ENCODE results near the gene MRPS35.

MRPS35 gene

DNA sequence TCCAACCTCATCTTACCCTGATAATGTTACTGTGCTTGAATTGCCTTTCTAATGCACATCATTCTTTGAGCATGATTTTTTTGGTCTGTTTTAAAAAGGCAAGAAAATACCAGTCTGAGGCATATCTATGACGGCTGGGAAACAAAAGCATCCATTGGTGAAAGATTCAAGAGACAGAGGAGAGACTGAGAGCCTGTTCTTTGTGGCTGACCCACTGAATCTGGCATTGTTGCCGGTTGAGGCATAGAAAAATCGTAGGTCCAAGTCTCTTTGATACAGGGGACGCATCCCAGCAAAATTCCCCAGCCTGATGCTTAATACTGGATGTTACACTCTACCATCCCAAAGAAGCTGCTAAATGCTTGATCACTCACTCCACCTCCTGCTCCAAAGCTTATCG is 66.5 kb downstream of the MRPS35 start:
- no peak for DNase-seq

DNA sequence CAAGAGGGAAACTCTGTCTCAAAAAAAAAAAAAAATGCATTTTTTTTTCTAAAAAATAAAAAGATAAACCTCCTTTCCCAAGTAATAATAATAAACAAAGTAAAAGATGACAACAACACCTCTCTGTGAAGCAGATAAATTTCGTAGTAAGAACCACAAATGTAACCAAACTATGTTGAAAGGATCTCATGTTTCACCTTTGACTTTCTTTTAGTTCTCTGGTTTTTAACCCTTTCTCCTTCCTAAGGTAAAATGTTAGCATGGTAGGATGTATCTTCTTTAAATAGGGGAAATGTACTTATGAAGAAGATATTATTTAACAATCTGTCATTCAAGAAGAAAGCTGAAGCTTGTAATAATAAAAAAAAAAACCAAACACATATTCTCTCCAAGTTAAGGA is 67.6 kb downstream of the MRPS35 start:
- DNase-seq, result no peak

DNA sequence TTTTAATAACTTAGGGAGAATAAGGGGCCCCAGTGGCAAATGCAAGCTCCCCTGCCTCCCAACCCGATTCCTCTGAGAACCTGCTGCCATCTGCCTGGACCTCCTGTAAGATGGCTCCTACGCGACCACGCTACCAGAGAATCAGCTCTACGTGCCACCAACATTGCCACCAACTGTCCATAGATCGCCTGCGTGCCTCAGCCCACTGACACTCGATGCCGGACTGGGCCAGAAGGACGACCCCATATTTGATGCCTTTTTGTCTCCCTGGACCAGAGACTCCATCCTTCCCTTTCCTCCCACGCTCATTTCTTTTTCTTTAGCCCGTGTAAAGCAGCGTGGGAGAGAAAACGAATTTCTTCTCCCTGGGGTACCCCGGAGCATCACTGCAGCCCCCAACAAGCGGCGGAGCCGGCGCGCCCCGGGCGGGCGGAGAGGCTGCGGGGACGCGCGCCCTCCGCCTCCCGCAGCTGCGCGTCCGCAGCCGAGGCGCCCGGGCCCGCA is 68.8 kb downstream of the MRPS35 start:
- peak; percentile 51 for DNase-seq

DNA sequence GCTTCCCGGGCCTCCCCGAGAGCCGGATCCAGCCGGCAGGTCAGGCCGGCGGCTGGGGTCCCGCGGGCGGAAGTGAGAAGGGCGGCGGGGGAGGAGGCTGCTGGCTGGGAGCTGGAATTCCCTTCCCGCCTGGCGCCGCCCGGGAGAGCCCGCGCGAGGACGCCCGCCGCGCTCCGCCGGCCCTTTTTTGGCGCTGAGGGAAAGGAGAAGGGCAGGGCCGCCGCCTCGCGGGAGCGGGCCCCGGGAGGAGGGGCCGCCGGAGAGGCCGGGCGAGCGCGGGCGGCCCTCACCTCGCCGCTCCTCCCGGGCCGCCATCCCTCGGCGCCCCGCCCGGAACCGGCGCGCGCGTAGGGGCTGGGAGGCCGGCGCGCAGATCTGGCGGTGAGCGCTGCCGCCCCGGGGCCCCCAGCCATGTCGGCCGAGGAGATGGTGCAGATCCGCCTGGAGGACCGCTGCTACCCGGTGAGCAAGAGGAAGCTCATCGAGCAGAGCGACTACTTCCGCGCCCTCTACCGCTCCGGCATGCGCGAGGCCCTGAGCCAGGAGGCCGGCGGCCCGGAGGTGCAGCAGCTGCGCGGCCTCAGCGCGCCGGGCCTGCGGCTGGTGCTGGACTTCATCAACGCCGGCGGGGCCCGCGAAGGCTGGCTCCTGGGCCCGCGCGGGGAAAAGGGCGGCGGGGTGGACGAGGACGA is 69.4 kb downstream of the MRPS35 start, which contains the start of the genes KLHL42 and MANSC4:
KLHL42 (plus strand) TSS at position 314 of the 692 bp plus-strand sequence; CDS start at position 412, 98 bp downstream.
MANSC4 (minus strand) TSS at position 317 of the 692 bp plus-strand sequence. CDS start 8,960 bp downstream, outside the sequence.
- DNase-seq, result peak; percentile 45

GRCh38 chr12:27780612-27781408 is 70.2 kb downstream of the MRPS35 start:
- DNase-seq, result peak; percentile 43

DNA sequence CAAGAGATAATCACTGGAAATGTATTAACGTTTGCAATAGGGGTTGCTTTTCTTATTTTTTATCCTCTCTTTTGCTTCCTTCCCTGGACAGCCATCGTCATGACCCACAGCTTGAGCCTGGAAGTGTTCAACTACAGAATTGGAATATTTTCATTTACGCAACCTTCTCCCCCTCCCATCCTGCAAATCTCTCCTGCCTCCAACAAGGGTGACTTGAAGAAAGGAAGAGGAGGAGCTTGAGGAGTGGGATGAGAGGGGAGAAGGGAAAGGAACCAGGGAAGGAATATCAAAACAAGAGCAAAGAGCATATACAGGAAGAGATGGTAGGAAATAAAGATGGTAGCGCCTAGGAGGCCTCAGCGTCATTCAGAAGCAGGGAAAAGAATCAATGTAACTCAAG is 71.0 kb downstream of the MRPS35 start:
- no peak for DNase-seq

- DNase-seq, result no peak
These were observed 71.8 kb downstream of the MRPS35 start for GRCh38 chr12:27782481-27782880.

DNA sequence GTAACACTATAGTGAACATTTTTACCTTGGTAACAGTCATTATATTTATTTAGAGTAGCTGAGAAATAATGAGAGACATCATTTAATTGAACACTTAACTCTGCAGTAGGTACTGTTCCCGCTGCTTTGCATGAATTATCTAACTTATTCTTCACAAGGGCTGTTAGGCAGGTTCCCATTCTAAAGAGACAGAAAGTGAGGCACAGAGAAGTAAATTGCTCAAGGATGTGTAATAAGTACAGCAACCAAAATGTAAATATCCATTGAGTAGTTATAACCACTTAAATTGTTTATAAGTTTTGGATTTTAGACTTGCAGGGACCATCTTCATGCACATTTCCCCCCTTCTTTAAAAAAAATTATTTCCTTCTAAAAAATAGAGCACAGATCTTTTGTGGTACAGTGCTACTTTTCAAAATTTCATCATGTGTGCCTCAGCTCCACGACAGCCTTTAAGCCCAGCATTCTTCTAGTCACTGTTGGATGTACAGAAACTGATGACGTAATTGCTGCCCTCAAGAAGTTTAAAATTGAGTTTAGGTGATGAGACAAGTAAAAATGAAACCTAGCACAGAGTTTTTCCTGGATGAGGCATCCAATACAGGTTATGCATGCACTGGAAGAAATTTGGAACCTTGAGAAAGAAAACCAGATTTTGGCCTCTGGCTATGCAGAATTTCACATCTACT is 75.4 kb downstream of the MRPS35 start:
- peak; percentile 17 for DNase-seq

GRCh38 chr12:27787559-27787958 is 76.9 kb downstream of the MRPS35 start:
- no peak for DNase-seq

GRCh38 chr12:27790179-27790578 is 79.5 kb downstream of the MRPS35 start:
- DNase-seq, result no peak

DNA sequence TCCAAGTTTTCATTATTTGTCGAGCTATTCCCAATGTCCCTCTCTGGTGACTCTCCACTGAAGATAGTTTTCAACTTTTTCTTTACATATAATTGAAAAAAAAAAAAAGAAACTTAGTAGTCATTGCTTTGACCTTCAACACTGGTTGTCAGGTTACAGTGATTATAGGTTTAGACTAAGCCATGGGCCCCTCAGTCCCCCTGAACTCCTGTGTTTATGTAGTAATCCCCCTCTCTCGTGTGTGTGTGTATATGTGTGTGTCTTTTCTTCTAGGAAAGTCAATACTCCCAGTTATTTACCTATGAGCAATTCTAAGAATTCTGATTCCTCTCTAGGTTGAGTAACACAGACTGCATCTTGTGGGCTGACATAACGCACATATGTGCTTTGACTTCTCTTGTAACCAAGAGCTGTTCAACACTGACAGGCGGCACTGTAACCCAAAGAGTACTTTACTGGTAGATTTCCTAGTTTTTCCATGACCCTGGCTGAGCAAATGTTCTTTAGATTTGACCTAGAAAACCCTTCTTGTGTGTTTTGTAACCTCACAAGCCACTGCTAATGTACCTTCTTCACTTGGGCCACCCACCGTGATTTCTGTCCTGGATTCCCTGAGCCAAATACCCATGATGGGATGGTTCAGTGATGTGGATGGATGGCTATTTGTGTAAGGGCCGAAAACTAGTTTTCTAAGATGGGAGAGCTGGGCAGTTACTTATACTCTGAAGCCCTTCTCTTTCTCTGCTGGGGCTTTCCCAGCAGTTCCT is 84.4 kb downstream of the MRPS35 start:
- no peak for DNase-seq

DNA sequence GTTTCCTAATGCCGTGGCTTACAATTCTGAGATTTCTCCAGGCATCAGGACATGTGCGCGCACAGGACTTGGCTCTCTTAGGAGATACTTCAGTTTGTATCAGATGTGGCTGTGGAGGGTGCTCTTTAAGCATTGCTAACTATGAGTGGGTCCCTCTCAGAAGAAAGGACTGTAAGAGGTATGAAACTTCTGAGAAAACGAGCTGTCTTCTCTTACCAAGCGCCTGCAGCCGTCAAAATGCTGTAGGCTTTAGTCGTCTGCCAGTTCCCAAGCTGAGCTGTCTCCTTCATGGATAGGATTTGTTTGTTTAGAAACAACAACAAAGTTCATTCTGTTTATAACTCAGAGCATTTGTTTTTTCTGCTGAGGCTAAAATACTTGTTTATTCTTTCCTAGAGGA is 85.5 kb downstream of the MRPS35 start:
- no peak for DNase-seq

- DNase-seq, result no peak
These were observed 86.8 kb downstream of the MRPS35 start for GRCh38 chr12:27797301-27798025.

DNA sequence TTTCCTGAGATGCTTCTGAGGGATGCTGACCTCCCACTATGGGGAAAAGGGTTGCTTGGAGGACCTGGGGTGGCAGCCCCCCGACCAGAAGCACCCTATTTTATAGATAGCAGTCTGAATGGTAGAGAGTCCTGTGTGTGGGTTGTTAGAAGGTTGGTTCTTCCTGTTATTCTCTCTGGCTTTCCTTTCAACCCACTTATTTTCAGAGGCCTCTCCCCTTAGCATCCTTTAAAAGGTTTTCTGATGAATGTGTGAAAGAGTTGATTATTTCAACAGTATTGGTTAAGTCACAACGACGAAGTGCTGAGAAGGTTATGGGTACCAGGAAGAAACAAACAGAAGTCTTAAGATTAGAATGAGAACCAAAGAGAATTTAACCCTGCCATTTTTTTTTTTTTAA is 90.2 kb downstream of the MRPS35 start:
- no peak for DNase-seq

DNA sequence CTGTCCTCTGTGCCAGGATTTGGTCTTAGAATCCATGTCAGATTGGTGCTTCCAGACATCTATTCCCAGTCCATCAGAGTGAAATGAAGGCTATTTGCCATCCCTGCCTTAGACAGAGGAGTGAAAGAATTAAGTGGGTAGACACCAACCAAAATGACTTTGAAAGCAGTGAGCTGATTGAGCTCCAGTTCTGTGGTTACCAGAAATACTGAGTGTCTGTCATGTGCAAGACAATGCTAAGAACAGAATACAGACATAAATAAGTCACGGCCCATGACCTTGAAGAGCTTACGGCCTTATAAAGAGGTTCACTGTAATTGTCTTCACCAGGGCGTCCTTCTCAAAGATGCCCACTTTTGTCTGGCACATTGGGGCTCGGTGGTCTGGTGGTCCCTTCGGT is 91.0 kb downstream of the MRPS35 start:
- DNase-seq, result no peak

DNA sequence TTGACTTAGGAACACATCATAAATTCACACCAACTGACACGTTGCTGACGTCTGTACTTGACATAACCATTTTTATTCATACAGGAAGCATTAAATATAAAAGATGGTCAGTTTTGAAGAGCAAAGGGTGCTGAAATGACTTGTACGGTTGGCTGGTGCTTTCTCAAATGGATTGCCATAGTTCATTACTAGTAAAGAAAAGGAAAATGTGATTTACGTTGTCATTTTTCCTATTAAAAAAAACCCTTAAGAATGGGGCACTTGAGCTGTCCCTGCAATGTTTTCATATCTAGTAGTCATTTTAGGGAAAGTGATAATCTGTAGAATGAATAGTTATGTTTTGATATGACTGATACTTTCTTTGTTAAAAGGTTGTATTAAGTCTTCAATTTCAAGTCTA is 91.9 kb downstream of the MRPS35 start:
- no peak for DNase-seq

- DNase-seq, result no peak
These were observed 92.3 kb downstream of the MRPS35 start for GRCh38 chr12:27802936-27803335.

- no peak for DNase-seq
These were observed 94.6 kb downstream of the MRPS35 start for GRCh38 chr12:27805238-27805637.

All from NCI-H1417 treated with DMSO at 0.1 percent for 48 hours (cell line).